ENCODE measurements around the gene TMEM163. TPM values are rescaled to one million over a fixed set of nuclear protein-coding genes. Genes with fewer than 3 reads are reported as not detected.

Gene TMEM163
- total RNA-seq, 1 donor = not detected

DNA sequence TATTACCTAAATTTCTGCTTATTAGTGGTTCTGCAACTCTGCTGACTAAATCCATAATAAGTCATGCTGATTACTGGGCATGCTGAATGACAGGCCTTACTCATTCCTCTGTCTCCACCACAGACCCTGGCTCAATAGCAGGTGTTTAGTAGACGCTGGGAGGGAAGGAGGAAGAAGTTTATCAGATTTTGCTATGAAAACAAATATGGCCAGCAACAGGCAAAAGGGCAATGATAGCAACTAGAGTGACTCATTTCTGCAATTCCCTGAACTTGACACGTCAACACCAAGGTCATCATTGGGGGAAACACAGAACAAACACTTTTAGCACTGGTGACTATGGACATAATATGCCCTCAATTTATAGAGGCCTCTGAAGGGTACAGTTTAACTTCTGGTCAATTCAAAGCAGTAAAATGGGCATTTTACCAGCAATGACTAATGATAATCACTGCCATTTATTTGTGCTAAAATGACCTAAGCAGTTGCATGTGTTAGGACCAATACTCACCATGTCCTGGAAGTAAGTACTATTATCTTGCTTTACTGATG, 35.2 kb downstream of the TMEM163 start:
- peak; percentile 9 for DNase-seq (ENCODE audit: insufficient read length, low spot score, missing footprints)
- no peaks in the 10 kb centered on the region for H3K4me1 ChIP-seq (ENCODE audit: insufficient read depth, low read length)
- no peak overlapping the region for H3K27ac ChIP-seq (ENCODE audit: low read depth, low read length)
- TF ChIP-seq, protein P1, sequence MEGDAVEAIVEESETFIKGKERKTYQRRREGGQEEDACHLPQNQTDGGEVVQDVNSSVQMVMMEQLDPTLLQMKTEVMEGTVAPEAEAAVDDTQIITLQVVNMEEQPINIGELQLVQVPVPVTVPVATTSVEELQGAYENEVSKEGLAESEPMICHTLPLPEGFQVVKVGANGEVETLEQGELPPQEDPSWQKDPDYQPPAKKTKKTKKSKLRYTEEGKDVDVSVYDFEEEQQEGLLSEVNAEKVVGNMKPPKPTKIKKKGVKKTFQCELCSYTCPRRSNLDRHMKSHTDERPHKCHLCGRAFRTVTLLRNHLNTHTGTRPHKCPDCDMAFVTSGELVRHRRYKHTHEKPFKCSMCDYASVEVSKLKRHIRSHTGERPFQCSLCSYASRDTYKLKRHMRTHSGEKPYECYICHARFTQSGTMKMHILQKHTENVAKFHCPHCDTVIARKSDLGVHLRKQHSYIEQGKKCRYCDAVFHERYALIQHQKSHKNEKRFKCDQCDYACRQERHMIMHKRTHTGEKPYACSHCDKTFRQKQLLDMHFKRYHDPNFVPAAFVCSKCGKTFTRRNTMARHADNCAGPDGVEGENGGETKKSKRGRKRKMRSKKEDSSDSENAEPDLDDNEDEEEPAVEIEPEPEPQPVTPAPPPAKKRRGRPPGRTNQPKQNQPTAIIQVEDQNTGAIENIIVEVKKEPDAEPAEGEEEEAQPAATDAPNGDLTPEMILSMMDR (IDR thresholded peaks at IDR 0.05; ENCODE audit: extremely low read depth, low read depth, low read length) = no peak
- no peak overlapping the region for H2AFZ ChIP-seq (ENCODE audit: low read length)
- no peaks in the 10 kb centered on the region for H3K9me3 ChIP-seq (ENCODE audit: low read depth, low read length)
- H3K27me3 ChIP-seq (ENCODE audit: insufficient read depth, low read length) = no peaks in the 10 kb centered on the region
- no peaks in the 10 kb centered on the region for H3K79me2 ChIP-seq (ENCODE audit: insufficient read depth, low read length)
- H3K4me3 ChIP-seq (ENCODE audit: insufficient read depth, low read length) = no peak overlapping the region
- H3K36me3 ChIP-seq (ENCODE audit: insufficient read depth, low read length) = no peaks in the 10 kb centered on the region
- H3K4me2 ChIP-seq (ENCODE audit: insufficient read depth, low read length) = no peak overlapping the region
- H4K20me1 ChIP-seq (ENCODE audit: insufficient read depth, low read length) = no peaks in the 10 kb centered on the region

DNA sequence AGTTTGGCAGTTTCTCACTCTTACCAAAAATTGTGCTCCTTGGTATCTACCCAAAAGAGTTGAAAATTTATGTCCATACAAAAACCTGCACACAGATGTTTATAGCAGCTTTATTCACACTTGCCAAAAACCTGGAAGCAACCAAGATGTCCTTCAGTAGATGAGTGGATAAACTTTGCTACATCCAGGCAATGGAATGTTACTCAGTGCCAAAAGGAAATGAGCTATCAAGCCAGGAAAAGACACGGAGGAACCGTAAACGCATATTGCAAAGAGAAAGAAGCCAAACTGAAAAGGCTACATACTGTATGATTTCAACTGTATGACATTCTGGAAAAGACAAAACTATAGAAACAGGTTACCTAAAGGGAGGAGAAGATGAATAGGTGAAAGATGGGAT, 36.1 kb downstream of the TMEM163 start:
- H2AFZ ChIP-seq (ENCODE audit: low read length) = no peak overlapping the region
- H3K4me3 ChIP-seq (ENCODE audit: insufficient read depth, low read length) = no peak overlapping the region
- H3K4me1 ChIP-seq (ENCODE audit: insufficient read depth, low read length) = no peaks in the 10 kb centered on the region
- H3K27me3 ChIP-seq (ENCODE audit: insufficient read depth, low read length) = no peaks in the 10 kb centered on the region
- no peak overlapping the region for H3K27ac ChIP-seq (ENCODE audit: low read depth, low read length)
- no peak overlapping the region for H3K4me2 ChIP-seq (ENCODE audit: insufficient read depth, low read length)
- H3K79me2 ChIP-seq (ENCODE audit: insufficient read depth, low read length) = no peaks in the 10 kb centered on the region
- no peaks in the 10 kb centered on the region for H3K9me3 ChIP-seq (ENCODE audit: low read depth, low read length)
- TF ChIP-seq, protein P1 (IDR thresholded peaks at IDR 0.05; ENCODE audit: extremely low read depth, low read depth, low read length) = no peak
- no peak for DNase-seq (ENCODE audit: insufficient read length, low spot score, missing footprints)
- no peaks in the 10 kb centered on the region for H4K20me1 ChIP-seq (ENCODE audit: insufficient read depth, low read length)
- no peaks in the 10 kb centered on the region for H3K36me3 ChIP-seq (ENCODE audit: insufficient read depth, low read length)

- TF ChIP-seq, protein P1 (IDR thresholded peaks at IDR 0.05; ENCODE audit: extremely low read depth, low read depth, low read length) = no peak
- no peaks in the 10 kb centered on the region for H3K4me1 ChIP-seq (ENCODE audit: insufficient read depth, low read length)
These were observed 37.6 kb downstream of the TMEM163 start for GRCh38 chr2:134681201-134681600.

GRCh38 chr2:134679745-134680144, 39.1 kb downstream of the TMEM163 start:
- DNase-seq (ENCODE audit: insufficient read length, low spot score, missing footprints) = peak; percentile 17
- Histone ChIP-seq H3K79me2 (ENCODE audit: insufficient read depth, low read length) (no peaks in the 10 kb centered on the region), H4K20me1 (ENCODE audit: insufficient read depth, low read length) (no peaks in the 10 kb centered on the region), H3K27ac (ENCODE audit: low read depth, low read length) (no peak overlapping the region), H3K27me3 (ENCODE audit: insufficient read depth, low read length) (peaks cover 4% of the 10 kb centered on the region), H2AFZ (ENCODE audit: low read length) (no peak overlapping the region), H3K36me3 (ENCODE audit: insufficient read depth, low read length) (no peaks in the 10 kb centered on the region), H3K4me3 (ENCODE audit: insufficient read depth, low read length) (no peak overlapping the region), H3K4me1 (ENCODE audit: insufficient read depth, low read length) (no peaks in the 10 kb centered on the region), H3K4me2 (ENCODE audit: insufficient read depth, low read length) (no peak overlapping the region), H3K9me3 (ENCODE audit: low read depth, low read length) (no peaks in the 10 kb centered on the region)
- TF ChIP-seq, protein P1 (IDR thresholded peaks at IDR 0.05; ENCODE audit: extremely low read depth, low read depth, low read length) = no peak

More at GRCh38 chr2:134681201-134681600, 37.6 kb downstream of the TMEM163 start:
- Histone ChIP-seq H3K4me2 (ENCODE audit: insufficient read depth, low read length) (no peak overlapping the region), H3K79me2 (ENCODE audit: insufficient read depth, low read length) (no peaks in the 10 kb centered on the region), H2AFZ (ENCODE audit: low read length) (no peak overlapping the region), H3K9me3 (ENCODE audit: low read depth, low read length) (no peaks in the 10 kb centered on the region), H3K27me3 (ENCODE audit: insufficient read depth, low read length) (peaks cover 4% of the 10 kb centered on the region), H3K36me3 (ENCODE audit: insufficient read depth, low read length) (no peaks in the 10 kb centered on the region), H3K27ac (ENCODE audit: low read depth, low read length) (no peak overlapping the region), H4K20me1 (ENCODE audit: insufficient read depth, low read length) (no peaks in the 10 kb centered on the region), H3K4me3 (ENCODE audit: insufficient read depth, low read length) (no peak overlapping the region)
- no peak for DNase-seq (ENCODE audit: insufficient read length, low spot score, missing footprints)

Measured in osteoblast (primary cell).